Tibial artery (tissue), 4 donors: ENCODE data around the gene RELL1.

Source experiments
- DNase-seq, 2 donors: peaks; one replicate each; pipeline ENCODE4 v3.0.0-alpha.2; 2019
- H3K27ac ChIP-seq, 2 donors: fragments of 200-600 bp; sonication (generic) in 1 of 2; 1 replicate in 1 of 2; 2 replicates in 1 of 2; pipeline ENCODE4 v1.5.1; 2018 to 2019; ENCODE audit warnings: mild to moderate bottlenecking in 1 of 2
- H3K27me3 ChIP-seq, 2 donors: fragments of 200-600 bp; sonication (generic) in 1 of 2; one replicate each; pipeline versions ENCODE4 v1.5.1 to v1.6.0; 2016 to 2019
- H3K36me3 ChIP-seq, 3 donors: fragments of 200-600 bp; sonication (generic) in 2 of 3; one replicate each; pipeline ENCODE4 v1.5.1; 2016 to 2019; ENCODE audit warnings: mild to moderate bottlenecking in 2 of 3
- H3K4me1 ChIP-seq, 4 donors: fragments of 200-600 bp; sonication (generic) in 2 of 4; 1 replicate in 3 of 4; 2 replicates in 1 of 4; pipeline ENCODE4 v1.5.1; 2016 to 2019
- H3K4me3 ChIP-seq, 2 donors: fragments of 200-600 bp; sonication (generic) in 1 of 2; 1 replicate in 1 of 2; 2 replicates in 1 of 2; pipeline ENCODE4 v1.5.1; 2018 to 2019; ENCODE audit warnings: mild to moderate bottlenecking in 2 of 2
- H3K9me3 ChIP-seq, 3 donors: fragments of 200-600 bp; sonication (generic) in 1 of 3; one replicate each; pipeline ENCODE4 v1.5.1; 2016 to 2019
- intact Hi-C: fragments of 100-400 bp; cut with DNase I; formaldehyde crosslinking; loops from one replicate; pipeline ENCODE4 v1.15.0; 2023; ENCODE audit warnings: low total_unique reads
- TF ChIP-seq, protein P1 (sequence below), 2 experiments: fragments of 200-600 bp in 1 of 2; fragments of 450-650 bp in 1 of 2; IDR thresholded peaks; one replicate each; pipeline ENCODE4 v1.5.1; 2017 to 2019; ENCODE audit warnings: antibody characterized with exemption in 2 of 2, mild to moderate bottlenecking in 1 of 2, moderate library complexity in 1 of 2

The RELL1 gene

GRCh38 chr4:37665333-37666320 lies 20.5 kb downstream of the RELL1 start:
- H3K27ac ChIP-seq, result peak overlapping the region; percentile 63 to 65
- no peaks in the 10 kb centered on the region for H3K27me3 ChIP-seq
- peaks cover 0 to 65% (median 42%) of the 10 kb centered on the region in 4 donors for H3K4me1 ChIP-seq
- TF ChIP-seq, protein P1, sequence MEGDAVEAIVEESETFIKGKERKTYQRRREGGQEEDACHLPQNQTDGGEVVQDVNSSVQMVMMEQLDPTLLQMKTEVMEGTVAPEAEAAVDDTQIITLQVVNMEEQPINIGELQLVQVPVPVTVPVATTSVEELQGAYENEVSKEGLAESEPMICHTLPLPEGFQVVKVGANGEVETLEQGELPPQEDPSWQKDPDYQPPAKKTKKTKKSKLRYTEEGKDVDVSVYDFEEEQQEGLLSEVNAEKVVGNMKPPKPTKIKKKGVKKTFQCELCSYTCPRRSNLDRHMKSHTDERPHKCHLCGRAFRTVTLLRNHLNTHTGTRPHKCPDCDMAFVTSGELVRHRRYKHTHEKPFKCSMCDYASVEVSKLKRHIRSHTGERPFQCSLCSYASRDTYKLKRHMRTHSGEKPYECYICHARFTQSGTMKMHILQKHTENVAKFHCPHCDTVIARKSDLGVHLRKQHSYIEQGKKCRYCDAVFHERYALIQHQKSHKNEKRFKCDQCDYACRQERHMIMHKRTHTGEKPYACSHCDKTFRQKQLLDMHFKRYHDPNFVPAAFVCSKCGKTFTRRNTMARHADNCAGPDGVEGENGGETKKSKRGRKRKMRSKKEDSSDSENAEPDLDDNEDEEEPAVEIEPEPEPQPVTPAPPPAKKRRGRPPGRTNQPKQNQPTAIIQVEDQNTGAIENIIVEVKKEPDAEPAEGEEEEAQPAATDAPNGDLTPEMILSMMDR (IDR thresholded peaks at IDR 0.05), result no peak
- peak overlapping the region in 1 of 2 donors; percentile 1 for H3K4me3 ChIP-seq
- DNase-seq, result no peak
- H3K9me3 ChIP-seq, result no peaks in the 10 kb centered on the region
- no peaks in the 10 kb centered on the region for H3K36me3 ChIP-seq
- intact Hi-C loops, result no loop called here

DNA sequence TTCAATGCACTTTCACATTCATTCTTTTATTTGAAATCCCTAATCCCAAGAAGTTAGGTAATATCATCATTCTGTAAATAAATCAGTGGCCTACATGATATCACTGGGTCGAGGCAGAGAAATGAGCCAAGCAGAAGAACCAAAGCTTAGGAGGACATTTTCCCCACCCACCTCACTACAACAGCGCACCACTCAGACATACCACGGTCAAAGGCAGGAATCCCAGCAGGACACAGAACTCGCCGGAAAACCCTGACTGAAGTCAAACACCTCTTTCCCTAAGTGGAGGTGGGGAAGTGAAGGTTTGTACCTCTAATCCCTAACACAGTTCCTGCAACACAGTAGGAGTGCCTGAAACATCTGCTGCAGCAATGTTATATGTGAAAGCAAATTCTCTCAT lies 21.5 kb downstream of the RELL1 start:
- H3K27me3 ChIP-seq, result no peaks in the 10 kb centered on the region
- H3K4me1 ChIP-seq, result peaks cover 0 to 65% (median 42%) of the 10 kb centered on the region in 4 donors
- DNase-seq, result no peak
- H3K4me3 ChIP-seq, result peak overlapping the region in 1 of 2 donors; percentile 1
- intact Hi-C loops, result no loop called here
- TF ChIP-seq, protein P1 (IDR thresholded peaks at IDR 0.05), result no peak
- H3K27ac ChIP-seq, result peak overlapping the region; percentile 63 to 65
- no peaks in the 10 kb centered on the region for H3K36me3 ChIP-seq
- H3K9me3 ChIP-seq, result no peaks in the 10 kb centered on the region

GRCh38 chr4:37663552-37663951 lies 22.6 kb downstream of the RELL1 start:
- intact Hi-C loops, result no loop called here
- Histone ChIP-seq H3K9me3 (no peaks in the 10 kb centered on the region), H3K4me3 (no peak overlapping the region), H3K36me3 (no peaks in the 10 kb centered on the region), H3K27ac (peak overlapping the region; percentile 63 to 65), H3K4me1 (peaks cover 0 to 65% (median 42%) of the 10 kb centered on the region in 4 donors), H3K27me3 (no peaks in the 10 kb centered on the region)
- TF ChIP-seq, protein P1 (IDR thresholded peaks at IDR 0.05), result no peak
- DNase-seq, result no peak

- Histone ChIP-seq H3K27me3 (no peaks in the 10 kb centered on the region), H3K27ac (peak overlapping the region; percentile 18 to 63), H3K9me3 (no peaks in the 10 kb centered on the region), H3K36me3 (no peaks in the 10 kb centered on the region), H3K4me3 (no peak overlapping the region), H3K4me1 (peaks cover 0 to 65% (median 42%) of the 10 kb centered on the region in 4 donors)
- intact Hi-C loops, result no loop called here
- DNase-seq, result no peak
- TF ChIP-seq, protein P1 (IDR thresholded peaks at IDR 0.05), result no peak
Observed at GRCh38 chr4:37662861-37663390, 23.2 kb downstream of the RELL1 start.

DNA sequence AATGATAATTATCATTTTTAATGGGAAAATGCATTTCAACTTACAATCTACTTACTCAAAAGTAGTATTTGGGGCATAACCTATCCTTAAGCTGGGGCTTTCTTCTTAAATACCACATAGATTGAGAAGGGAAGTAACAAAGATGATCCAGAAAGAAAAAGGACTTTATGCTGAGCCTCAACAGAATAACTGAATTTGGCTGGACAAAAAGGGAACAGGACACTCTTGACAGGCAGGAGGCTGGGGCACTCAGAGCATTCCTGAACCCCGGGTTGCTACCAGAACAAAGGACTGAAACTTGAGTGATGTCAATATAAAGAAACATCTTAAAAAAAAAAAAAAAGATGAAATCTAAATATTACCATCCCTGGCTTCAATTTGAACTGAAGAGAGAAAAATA lies 23.9 kb downstream of the RELL1 start:
- intact Hi-C loops, result no loop called here
- H3K4me1 ChIP-seq, result peaks cover 0 to 63% (median 42%) of the 10 kb centered on the region in 4 donors
- H3K27ac ChIP-seq, result peak overlapping the region; percentile 18 to 63
- TF ChIP-seq, protein P1 (IDR thresholded peaks at IDR 0.05), result no peak
- no peak overlapping the region for H3K4me3 ChIP-seq
- H3K9me3 ChIP-seq, result no peaks in the 10 kb centered on the region
- H3K36me3 ChIP-seq, result peaks cover 0 to under 1% (median 0%) of the 10 kb centered on the region in 3 donors
- DNase-seq, result no peak
- no peaks in the 10 kb centered on the region for H3K27me3 ChIP-seq
